ENCODE data around the gene NDUFA3. TPM values are rescaled to one million over a fixed set of nuclear protein-coding genes. Genes with fewer than 3 reads are reported as not detected.
"Not testable (repeated sequence)": the region's sequence is repeated elsewhere in the genome, so short reads cannot be mapped to it uniquely, and the experiment has no call there.

Gene NDUFA3
- 11.7 and 26.2 TPM in 2 replicates for total RNA-seq

- DNase-seq (ENCODE audit: extremely low read depth, low read depth, low spot score) = peak; percentile 90
Observed at GRCh38 chr19:54102421-54103169, at the start of gene NDUFA3. NDUFA3 (plus strand) TSS chr19:54102855; CDS start chr19:54102879, 24 bp downstream.

GRCh38 chr19:54062643-54063042 lies 40.0 kb upstream of the NDUFA3 start:
- DNase-seq (ENCODE audit: extremely low read depth, low read depth, low spot score) = no peak

GRCh38 chr19:54063350-54064116 lies 39.1 kb upstream of the NDUFA3 start, which contains the start of gene VSTM1:
VSTM1 (minus strand) TSS chr19:54063897; CDS start chr19:54063777, 120 bp downstream.
- DNase-seq (ENCODE audit: extremely low read depth, low read depth, low spot score) = no peak

GRCh38 chr19:54069470-54069869 lies 33.2 kb upstream of the NDUFA3 start:
- DNase-seq (ENCODE audit: extremely low read depth, low read depth, low spot score) = no peak

- no peak for DNase-seq (ENCODE audit: extremely low read depth, low read depth, low spot score)
Observed at GRCh38 chr19:54073829-54074228, 28.8 kb upstream of the NDUFA3 start.

GRCh38 chr19:54074851-54075250 lies 27.8 kb upstream of the NDUFA3 start:
- no peak for DNase-seq (ENCODE audit: extremely low read depth, low read depth, low spot score)

- DNase-seq (ENCODE audit: extremely low read depth, low read depth, low spot score) = no peak
Observed at GRCh38 chr19:54077334-54077733, 25.3 kb upstream of the NDUFA3 start.

- DNase-seq (ENCODE audit: extremely low read depth, low read depth, low spot score) = no peak
Observed at GRCh38 chr19:54081032-54081431, 21.6 kb upstream of the NDUFA3 start, which contains the start of gene TARM1. TARM1 (minus strand) TSS chr19:54081365; CDS start chr19:54081340, 25 bp downstream.

GRCh38 chr19:54084410-54084809 lies 18.2 kb upstream of the NDUFA3 start:
- DNase-seq (ENCODE audit: extremely low read depth, low read depth, low spot score) = no peak

- no peak for DNase-seq (ENCODE audit: extremely low read depth, low read depth, low spot score)
Observed at GRCh38 chr19:54094426-54095000, 8.1 kb upstream of the NDUFA3 start.

- DNase-seq (ENCODE audit: extremely low read depth, low read depth, low spot score) = no peak
Observed at GRCh38 chr19:54095136-54095858, 7.4 kb upstream of the NDUFA3 start.

- not testable (repeated sequence) for DNase-seq (ENCODE audit: extremely low read depth, low read depth, low spot score)
Observed at GRCh38 chr19:54095859-54096616, 6.6 kb upstream of the NDUFA3 start.

GRCh38 chr19:54096617-54097106 lies 6.0 kb upstream of the NDUFA3 start:
- no peak for DNase-seq (ENCODE audit: extremely low read depth, low read depth, low spot score)

GRCh38 chr19:54099190-54099902 lies 3.3 kb upstream of the NDUFA3 start:
- no peak for DNase-seq (ENCODE audit: extremely low read depth, low read depth, low spot score)

GRCh38 chr19:54099903-54100255 lies 2.8 kb upstream of the NDUFA3 start:
- not testable (repeated sequence) for DNase-seq (ENCODE audit: extremely low read depth, low read depth, low spot score)

- DNase-seq (ENCODE audit: extremely low read depth, low read depth, low spot score) = no peak
Observed at GRCh38 chr19:54100561-54100960, 2.1 kb upstream of the NDUFA3 start, which contains the start of gene OSCAR. OSCAR (minus strand) TSS chr19:54100803; CDS start chr19:54100792, 11 bp downstream.

GRCh38 chr19:54104998-54105715 lies 2.5 kb downstream of the NDUFA3 start:
- no peak for DNase-seq (ENCODE audit: extremely low read depth, low read depth, low spot score)

- DNase-seq (ENCODE audit: extremely low read depth, low read depth, low spot score) = no peak
Observed at GRCh38 chr19:54105796-54106195, 3.1 kb downstream of the NDUFA3 start.

- no peak for DNase-seq (ENCODE audit: extremely low read depth, low read depth, low spot score)
Observed at GRCh38 chr19:54106716-54107115, 4.1 kb downstream of the NDUFA3 start.

Measured in glomerular endothelial cell (primary cell).